GM21381 (cell line): ENCODE results near the gene PTGER1.
"Not testable (repeated sequence)": the region's sequence is repeated elsewhere in the genome, so short reads cannot be mapped to it uniquely, and the experiment has no call there.

Source experiments
- ATAC-seq: cut with Tn5 transposase; IDR thresholded peaks from one replicate; pipeline ENCODE4 v1.9.1; 2021; ENCODE audit warnings: mild to moderate bottlenecking, moderate library complexity; ENCODE audit not compliant: unreplicated experiment

Gene PTGER1

GRCh38 chr19:14475251-14476073 lies at the start of gene PTGER1:
Gene PTGER1 (minus strand): TSS chr19:14475354. CDS start chr19:14474320, 1,034 bp downstream.
- ATAC-seq = no peak

- ATAC-seq = no peak
Observed at GRCh38 chr19:14520543-14520942, 45.4 kb upstream of the PTGER1 start.

GRCh38 chr19:14519860-14520407 lies 44.8 kb upstream of the PTGER1 start:
- ATAC-seq = no peak

- ATAC-seq = no peak
Observed at GRCh38 chr19:14519245-14519859, 44.2 kb upstream of the PTGER1 start.

GRCh38 chr19:14517840-14518505 lies 42.8 kb upstream of the PTGER1 start, which contains the start of gene DNAJB1:
Gene DNAJB1 (minus strand): TSS chr19:14518397. CDS start chr19:14518349, 48 bp downstream.
- peak; percentile 57 for ATAC-seq

- ATAC-seq = peak; percentile 9
Observed at GRCh38 chr19:14517446-14517839, 42.3 kb upstream of the PTGER1 start.

GRCh38 chr19:14516746-14517438 lies 41.7 kb upstream of the PTGER1 start:
- ATAC-seq = no peak

GRCh38 chr19:14516048-14516534 lies 40.9 kb upstream of the PTGER1 start:
- no peak for ATAC-seq

GRCh38 chr19:14515501-14516047 lies 40.4 kb upstream of the PTGER1 start:
- no peak for ATAC-seq

GRCh38 chr19:14514215-14514863 lies 39.2 kb upstream of the PTGER1 start:
- no peak for ATAC-seq

GRCh38 chr19:14512406-14512961 lies 37.3 kb upstream of the PTGER1 start:
- no peak for ATAC-seq

GRCh38 chr19:14511229-14511593 lies 36.1 kb upstream of the PTGER1 start:
- no peak for ATAC-seq

GRCh38 chr19:14510311-14511228 lies 35.4 kb upstream of the PTGER1 start:
- ATAC-seq = no peak

GRCh38 chr19:14507704-14508542 lies 32.8 kb upstream of the PTGER1 start:
- no peak for ATAC-seq

GRCh38 chr19:14505488-14506239 lies 30.5 kb upstream of the PTGER1 start:
- ATAC-seq = no peak

GRCh38 chr19:14504575-14504974 lies 29.4 kb upstream of the PTGER1 start:
- not testable (repeated sequence) for ATAC-seq

- ATAC-seq = no peak
Observed at GRCh38 chr19:14503285-14503684, 28.1 kb upstream of the PTGER1 start.
